Measurements from ENCODE around the gene CFAP47.

The CFAP47 gene

GRCh38 chrX:36266155-36266554, 346.6 kb downstream of the CFAP47 start:
- no peak for DNase-seq

GRCh38 chrX:36310136-36310535, 390.6 kb downstream of the CFAP47 start:
- no peak for DNase-seq

- DNase-seq, result no peak
These were observed 394.8 kb downstream of the CFAP47 start for GRCh38 chrX:36314303-36314702.

GRCh38 chrX:36334572-36334971, 415.0 kb downstream of the CFAP47 start:
- no peak for DNase-seq

- DNase-seq, result no peak
These were observed 417.2 kb downstream of the CFAP47 start for GRCh38 chrX:36336751-36337150.

- DNase-seq, result no peak
These were observed 424.8 kb downstream of the CFAP47 start for GRCh38 chrX:36344301-36344700.

- no peak for DNase-seq
These were observed 429.0 kb downstream of the CFAP47 start for GRCh38 chrX:36348509-36348908.

GRCh38 chrX:36357855-36358254, 438.3 kb downstream of the CFAP47 start:
- DNase-seq, result no peak

GRCh38 chrX:36364262-36364661, 444.7 kb downstream of the CFAP47 start:
- DNase-seq, result no peak

GRCh38 chrX:36383495-36383894, 464.0 kb downstream of the CFAP47 start:
- DNase-seq, result no peak

- DNase-seq, result no peak
These were observed 469.4 kb downstream of the CFAP47 start for GRCh38 chrX:36388901-36389300.

GRCh38 chrX:36401774-36402173, 482.2 kb downstream of the CFAP47 start:
- DNase-seq, result no peak

- no peak for DNase-seq
These were observed 488.3 kb downstream of the CFAP47 start for GRCh38 chrX:36407836-36408235.

GRCh38 chrX:36414056-36414455, 494.5 kb downstream of the CFAP47 start:
- no peak for DNase-seq

GRCh38 chrX:36422368-36422767, 502.8 kb downstream of the CFAP47 start:
- DNase-seq, result no peak

- peak; percentile 71 for DNase-seq
These were observed 512.3 kb downstream of the CFAP47 start for GRCh38 chrX:36431819-36432218.

- DNase-seq, result peak; percentile 3
These were observed 515.0 kb downstream of the CFAP47 start for GRCh38 chrX:36434522-36434921.
